Measurements from ENCODE around the gene ARHGEF28.

- TF ChIP-seq CTCF (IDR thresholded peaks at IDR 0.05 in 2 of 3, conservative IDR thresholded peaks at IDR 0.05 in 1 of 3; ENCODE audit: control insufficient read depth in 2 of 3, extremely low read depth in 1 of 3, insufficient read depth in 1 of 3, low read depth in 3 of 3, low read length in 3 of 3) = no peak
- no peak for TF ChIP-seq YY1 (IDR thresholded peaks at IDR 0.05; ENCODE audit: low read depth, low read length)
- no peak for TF ChIP-seq CREB1 (IDR thresholded peaks at IDR 0.05; ENCODE audit: low read depth)
- TF ChIP-seq EGR1 (IDR thresholded peaks at IDR 0.05; ENCODE audit: borderline replicate concordance in 1 of 2, low read depth in 2 of 2, low read length in 2 of 2) = no peak
- no peak for TF ChIP-seq MAX (IDR thresholded peaks at IDR 0.05; ENCODE audit: low read depth, low read length)
These were observed 205.1 kb downstream of the ARHGEF28 start for GRCh38 chr5:73831066-73831465.

Measured in GM12878 (cell line).